Chondrocyte (in vitro differentiated cells): Measurements from ENCODE around the gene PXMP4. TPM values are rescaled to one million over a fixed set of nuclear protein-coding genes. Genes with fewer than 3 reads are reported as not detected.

Experiments
- DNase-seq: peaks from one replicate; pipeline ENCODE4 v3.0.0; 2021; ENCODE audit warnings: mixed read lengths, low spot score
- H3K27ac Mint-ChIP-seq: one replicate; pipeline ENCODE4 v1.8.0; 2021; ENCODE audit warnings: mild to moderate bottlenecking, moderate library complexity, mixed read lengths; ENCODE audit not compliant: unreplicated experiment
- H3K27me3 Mint-ChIP-seq: 2 replicates; pipeline ENCODE4 v1.8.0; 2021; ENCODE audit warnings: low read depth, mixed read lengths
- H3K36me3 Mint-ChIP-seq: 2 replicates; pipeline ENCODE4 v1.8.0; 2021; ENCODE audit warnings: low read depth, mixed read lengths
- H3K4me1 Mint-ChIP-seq: 2 replicates; pipeline ENCODE4 v1.8.0; 2021; ENCODE audit warnings: low read depth, mild to moderate bottlenecking, mixed read lengths
- H3K4me3 Mint-ChIP-seq: one replicate; pipeline ENCODE4 v1.8.0; 2021; ENCODE audit warnings: mild to moderate bottlenecking, moderate library complexity, mixed read lengths; ENCODE audit not compliant: unreplicated experiment
- H3K9me3 Mint-ChIP-seq: 2 replicates; pipeline ENCODE4 v1.8.0; 2021; ENCODE audit warnings: low read depth, mixed read lengths
- CTCF ChIP-seq: fragments of 200-600 bp; sonication (generic); IDR thresholded peaks from 2 replicates; pipeline ENCODE4 v1.5.0; 2021; ENCODE audit warnings: antibody characterized with exemption, mild to moderate bottlenecking, moderate library complexity
- total RNA-seq: library from RNA; stranded (reverse); gene quantifications from 3 replicates; pipeline ENCODE4 v1.2.1, GENCODE V29; 2021

PXMP4 gene
- total RNA-seq, 1 donor from 2014 or later = 6.4 TPM

GRCh38 chr20:33753143-33753542 is 33.0 kb upstream of the PXMP4 start:
- no peak overlapping the region for H3K27ac Mint-ChIP-seq
- peaks cover 11% of the 10 kb centered on the region for H3K9me3 Mint-ChIP-seq
- no peak overlapping the region for H3K4me3 Mint-ChIP-seq
- no peaks in the 10 kb centered on the region for H3K4me1 Mint-ChIP-seq
- H3K36me3 Mint-ChIP-seq = peaks cover 29% of the 10 kb centered on the region
- DNase-seq = no peak
- no peak for TF ChIP-seq CTCF
- H3K27me3 Mint-ChIP-seq = no peaks in the 10 kb centered on the region

GRCh38 chr20:33751775-33752174 is 31.7 kb upstream of the PXMP4 start:
- Mint-ChIP-seq H3K4me1 (no peaks in the 10 kb centered on the region), H3K27ac (no peak overlapping the region), H3K36me3 (peaks cover 20% of the 10 kb centered on the region), H3K4me3 (no peak overlapping the region), H3K27me3 (no peaks in the 10 kb centered on the region), H3K9me3 (peaks cover 2% of the 10 kb centered on the region)
- no peak for TF ChIP-seq CTCF
- DNase-seq = no peak

GRCh38 chr20:33746325-33746998 is 26.4 kb upstream of the PXMP4 start:
- TF ChIP-seq CTCF = no peak
- Mint-ChIP-seq H3K4me3 (no peak overlapping the region), H3K27ac (no peak overlapping the region), H3K27me3 (no peaks in the 10 kb centered on the region), H3K4me1 (peaks cover 3% of the 10 kb centered on the region), H3K36me3 (peaks cover 14% of the 10 kb centered on the region), H3K9me3 (no peaks in the 10 kb centered on the region)
- no peak for DNase-seq

GRCh38 chr20:33744773-33745385 is 24.8 kb upstream of the PXMP4 start:
- DNase-seq = no peak
- no peak overlapping the region for H3K27ac Mint-ChIP-seq
- no peak for TF ChIP-seq CTCF
- no peaks in the 10 kb centered on the region for H3K9me3 Mint-ChIP-seq
- peaks cover 12% of the 10 kb centered on the region for H3K36me3 Mint-ChIP-seq
- peaks cover 3% of the 10 kb centered on the region for H3K4me1 Mint-ChIP-seq
- H3K4me3 Mint-ChIP-seq = no peak overlapping the region
- H3K27me3 Mint-ChIP-seq = no peaks in the 10 kb centered on the region

- Mint-ChIP-seq H3K4me1 (peaks cover 3% of the 10 kb centered on the region), H3K27me3 (no peaks in the 10 kb centered on the region), H3K4me3 (no peak overlapping the region), H3K36me3 (peaks cover 12% of the 10 kb centered on the region), H3K9me3 (no peaks in the 10 kb centered on the region), H3K27ac (no peak overlapping the region)
- DNase-seq = no peak
- TF ChIP-seq CTCF = no peak
Measured at GRCh38 chr20:33744181-33744580, 24.1 kb upstream of the PXMP4 start.
